Stomach (tissue), 9 donors: ENCODE data around the gene RRP12. TPM values are rescaled to one million over a fixed set of nuclear protein-coding genes. Genes with fewer than 3 reads are reported as not detected.

Source experiments
- DNase-seq, 2 donors: peaks; one replicate each; pipeline versions ENCODE4 v3.0.0 to v3.0.0-alpha.2; 2013 to 2019
- H3K27ac ChIP-seq, 5 donors: fragments of 200-600 bp in 4 of 5; sonication (generic) in 4 of 5; one replicate each; pipeline ENCODE4 v1.5.1; 2013 to 2019; ENCODE audit warnings: mild to moderate bottlenecking in 1 of 5, moderate library complexity in 1 of 5
- H3K27me3 ChIP-seq, 3 donors: fragments of 200-600 bp; sonication (generic); one replicate each; pipeline ENCODE4 v1.5.1; 2017 to 2019; ENCODE audit warnings: mixed run types in 1 of 3
- H3K36me3 ChIP-seq, 4 donors: fragments of 200-600 bp; sonication (generic); 1 replicate in 3 of 4; 2 replicates in 1 of 4; pipeline ENCODE4 v1.5.1; 2016 to 2019
- H3K4me1 ChIP-seq, 4 donors: fragments of 200-600 bp; sonication (generic); one replicate each; pipeline ENCODE4 v1.5.1; 2016 to 2019
- H3K4me3 ChIP-seq, 4 donors: fragments of 200-600 bp; sonication (generic) in 3 of 4; one replicate each; pipeline ENCODE4 v1.5.1; 2016 to 2019; ENCODE audit warnings: mild to moderate bottlenecking in 1 of 4
- H3K9me3 ChIP-seq, 4 donors: fragments of 200-600 bp; sonication (generic); one replicate each; pipeline ENCODE4 v1.5.1; 2016 to 2019
- EP300 ChIP-seq: sonication (generic); formaldehyde crosslinking; IDR thresholded peaks from one replicate; pipeline ENCODE4 v1.6.1; 2017; ENCODE audit warnings: antibody characterized with exemption
- POLR2A ChIP-seq, 4 donors: fragments of 450-650 bp; IDR thresholded peaks; one replicate each; pipeline ENCODE4 v1.6.1; 2016; ENCODE audit warnings: antibody characterized with exemption in 4 of 4, control low read depth in 2 of 4, mild to moderate bottlenecking in 1 of 4, moderate library complexity in 1 of 4
- POLR2AphosphoS5 ChIP-seq, 3 donors: sonication (generic); formaldehyde crosslinking; IDR thresholded peaks; one replicate each; pipeline ENCODE4 v1.6.1; 2016; ENCODE audit warnings: antibody characterized with exemption in 3 of 3
- WGBS, 5 donors: extraction: QIAGEN DNeasy Blood & Tissue Kit in 3 of 5; methylation state at CpG; one replicate each; pipeline versions ENCODE4 v1.1.5 to v1.1.7; 2013 to 2018; 5-methylcytosine and 5-hydroxymethylcytosine counted together
- intact Hi-C: fragments of 100-400 bp; cut with DNase I; formaldehyde crosslinking; loops from one replicate; pipeline ENCODE4 v1.15.1; 2023; ENCODE audit warnings: low total_unique reads
- polyA plus RNA-seq, 3 donors: library from polyadenylated mRNA; stranded (reverse); fragments of 200-250 nt; gene quantifications; one replicate each; pipeline ENCODE4 v1.2.3, GENCODE V29; 2013
- total RNA-seq, 5 donors: library from RNA; depleted of rRNA; stranded (reverse); fragments of >200 nt; gene quantifications; one replicate each; pipeline versions ENCODE4 v1.1.0 to v1.2.3, GENCODE V29; 2014 to 2016
- TF ChIP-seq, protein P1 (sequence below), 7 experiments: fragments of 450-650 bp in 4 of 7; fragments of 200-600 bp in 3 of 7; sonication (generic) in 3 of 7; IDR thresholded peaks; one replicate each; pipeline ENCODE4 v1.5.1; 2016 to 2019; ENCODE audit warnings: antibody characterized with exemption in 7 of 7, control low read depth in 2 of 7, mild to moderate bottlenecking in 1 of 7
- donor health status: healthy with polysubstance abuse.
- donor health status: Bipolar disorder and iron deficiency.
- donor health status: healthy.

Gene RRP12
- total and polyA plus RNA-seq, 8 donors: 3.5 to 22.2 (median 14.4) TPM

DNA sequence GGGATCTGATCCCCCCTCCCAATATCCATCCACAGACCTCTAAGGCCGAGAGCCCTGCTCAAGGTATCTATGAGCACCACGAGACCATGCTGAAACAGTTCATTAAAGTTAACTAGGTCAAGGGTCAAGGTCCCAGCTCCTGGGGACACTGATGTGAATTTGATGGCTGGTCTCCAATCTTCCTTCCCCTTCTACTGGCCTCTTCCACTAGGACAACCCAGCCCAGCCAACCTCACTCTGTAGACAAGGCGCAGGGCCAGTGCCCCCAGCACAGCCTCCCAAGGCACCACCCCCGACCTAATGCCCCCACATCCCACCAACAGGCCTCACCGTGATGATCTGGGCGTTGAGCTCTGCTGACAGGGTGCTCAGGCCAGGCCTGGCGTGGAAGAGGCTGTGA, 15.6 kb downstream of the RRP12 start:
- Histone ChIP-seq H3K4me3 (no peak overlapping the region), H3K27me3 (no peaks in the 10 kb centered on the region), H3K27ac (no peak overlapping the region), H3K36me3 (peaks cover 24 to 99% (median 94%) of the 10 kb centered on the region in 4 donors), H3K4me1 (peaks cover 0 to 4% (median 0%) of the 10 kb centered on the region in 4 donors), H3K9me3 (no peaks in the 10 kb centered on the region)
- 85 to 98% (median 96%) methylated on average over 2 to 7 of the region's 7 CpGs for WGBS, 5 donors
- TF ChIP-seq EP300 (no peak), POLR2AphosphoS5 (IDR thresholded peaks at IDR 0.05) (no peak), POLR2A (IDR thresholded peaks at IDR 0.05) (no peak)
- TF ChIP-seq, protein P1, sequence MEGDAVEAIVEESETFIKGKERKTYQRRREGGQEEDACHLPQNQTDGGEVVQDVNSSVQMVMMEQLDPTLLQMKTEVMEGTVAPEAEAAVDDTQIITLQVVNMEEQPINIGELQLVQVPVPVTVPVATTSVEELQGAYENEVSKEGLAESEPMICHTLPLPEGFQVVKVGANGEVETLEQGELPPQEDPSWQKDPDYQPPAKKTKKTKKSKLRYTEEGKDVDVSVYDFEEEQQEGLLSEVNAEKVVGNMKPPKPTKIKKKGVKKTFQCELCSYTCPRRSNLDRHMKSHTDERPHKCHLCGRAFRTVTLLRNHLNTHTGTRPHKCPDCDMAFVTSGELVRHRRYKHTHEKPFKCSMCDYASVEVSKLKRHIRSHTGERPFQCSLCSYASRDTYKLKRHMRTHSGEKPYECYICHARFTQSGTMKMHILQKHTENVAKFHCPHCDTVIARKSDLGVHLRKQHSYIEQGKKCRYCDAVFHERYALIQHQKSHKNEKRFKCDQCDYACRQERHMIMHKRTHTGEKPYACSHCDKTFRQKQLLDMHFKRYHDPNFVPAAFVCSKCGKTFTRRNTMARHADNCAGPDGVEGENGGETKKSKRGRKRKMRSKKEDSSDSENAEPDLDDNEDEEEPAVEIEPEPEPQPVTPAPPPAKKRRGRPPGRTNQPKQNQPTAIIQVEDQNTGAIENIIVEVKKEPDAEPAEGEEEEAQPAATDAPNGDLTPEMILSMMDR (IDR thresholded peaks at IDR 0.05): no peak
- intact Hi-C loops: no loop called here
- no peak for DNase-seq

GRCh38 chr10:97384641-97385040, 16.5 kb downstream of the RRP12 start:
- Histone ChIP-seq H3K36me3 (peaks cover 17 to 99% (median 94%) of the 10 kb centered on the region in 4 donors), H3K9me3 (no peaks in the 10 kb centered on the region), H3K27me3 (no peaks in the 10 kb centered on the region), H3K27ac (no peak overlapping the region), H3K4me3 (no peak overlapping the region), H3K4me1 (peaks cover 0 to 10% (median 0%) of the 10 kb centered on the region in 4 donors)
- 80 to 98% (median 93%) methylated on average over 1 to 6 of the region's 6 CpGs for WGBS, 5 donors
- no peak for TF ChIP-seq POLR2A (IDR thresholded peaks at IDR 0.05)
- TF ChIP-seq, protein P1 (IDR thresholded peaks at IDR 0.05): no peak
- intact Hi-C loops: no loop called here
- no peak for DNase-seq

DNA sequence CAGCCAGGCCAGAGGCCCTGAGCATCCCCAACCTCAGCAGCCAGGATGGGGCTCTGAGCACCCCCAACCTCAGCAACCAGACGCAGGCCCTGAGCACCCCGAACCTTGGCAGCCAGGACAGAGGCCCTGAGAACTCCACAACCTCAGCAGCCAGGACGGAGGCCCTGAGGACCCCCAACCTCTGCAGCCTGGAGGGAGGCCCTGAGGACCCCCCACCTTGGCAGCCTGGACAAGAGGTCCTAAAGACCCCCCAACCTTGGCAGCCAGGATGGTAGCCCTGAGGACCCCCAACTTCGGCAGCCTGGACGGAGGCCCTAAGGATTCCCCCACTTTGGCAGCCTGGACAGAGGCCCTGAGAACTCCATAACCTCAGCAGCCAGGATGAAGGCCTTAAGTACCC, 17.0 kb downstream of the RRP12 start:
- Histone ChIP-seq H3K27me3 (no peaks in the 10 kb centered on the region), H3K4me1 (peaks cover 0 to 10% (median 0%) of the 10 kb centered on the region in 4 donors), H3K36me3 (peaks cover 22 to 99% (median 94%) of the 10 kb centered on the region in 4 donors), H3K27ac (no peak overlapping the region), H3K4me3 (no peak overlapping the region), H3K9me3 (no peaks in the 10 kb centered on the region)
- no peak for DNase-seq
- 87 to 100% (median 97%) methylated on average over 3 to 5 of the region's 5 CpGs for WGBS, 5 donors
- TF ChIP-seq, protein P1 (IDR thresholded peaks at IDR 0.05): no peak
- no peak for TF ChIP-seq EP300
- TF ChIP-seq POLR2AphosphoS5 (IDR thresholded peaks at IDR 0.05): no peak
- no peak for TF ChIP-seq POLR2A (IDR thresholded peaks at IDR 0.05)
- intact Hi-C loops: no loop called here

- peaks cover 0 to 10% (median 0%) of the 10 kb centered on the region in 4 donors for H3K4me1 ChIP-seq
- no peak overlapping the region for H3K27ac ChIP-seq
- TF ChIP-seq EP300 (no peak), POLR2A (IDR thresholded peaks at IDR 0.05) (no peak), POLR2AphosphoS5 (IDR thresholded peaks at IDR 0.05) (no peak)
- TF ChIP-seq, protein P1 (IDR thresholded peaks at IDR 0.05): no peak
- H3K4me3 ChIP-seq: no peak overlapping the region
- no peaks in the 10 kb centered on the region for H3K27me3 ChIP-seq
- 92 to 96% (median 95%) methylated on average over 7 of the region's 7 CpGs for WGBS, 5 donors
- intact Hi-C loops: no loop called here
- no peak for DNase-seq
- H3K36me3 ChIP-seq: peaks cover 23 to 99% (median 94%) of the 10 kb centered on the region in 4 donors
- H3K9me3 ChIP-seq: no peaks in the 10 kb centered on the region
These were observed 18.0 kb downstream of the RRP12 start for GRCh38 chr10:97383159-97383558.
